Measurements from ENCODE around the gene SH2D3C. TPM values are rescaled to one million over a fixed set of nuclear protein-coding genes. Genes with fewer than 3 reads are reported as not detected.

Gene SH2D3C
- polyA plus RNA-seq, 1 donor from 2014 or later = 14.5 TPM

DNA sequence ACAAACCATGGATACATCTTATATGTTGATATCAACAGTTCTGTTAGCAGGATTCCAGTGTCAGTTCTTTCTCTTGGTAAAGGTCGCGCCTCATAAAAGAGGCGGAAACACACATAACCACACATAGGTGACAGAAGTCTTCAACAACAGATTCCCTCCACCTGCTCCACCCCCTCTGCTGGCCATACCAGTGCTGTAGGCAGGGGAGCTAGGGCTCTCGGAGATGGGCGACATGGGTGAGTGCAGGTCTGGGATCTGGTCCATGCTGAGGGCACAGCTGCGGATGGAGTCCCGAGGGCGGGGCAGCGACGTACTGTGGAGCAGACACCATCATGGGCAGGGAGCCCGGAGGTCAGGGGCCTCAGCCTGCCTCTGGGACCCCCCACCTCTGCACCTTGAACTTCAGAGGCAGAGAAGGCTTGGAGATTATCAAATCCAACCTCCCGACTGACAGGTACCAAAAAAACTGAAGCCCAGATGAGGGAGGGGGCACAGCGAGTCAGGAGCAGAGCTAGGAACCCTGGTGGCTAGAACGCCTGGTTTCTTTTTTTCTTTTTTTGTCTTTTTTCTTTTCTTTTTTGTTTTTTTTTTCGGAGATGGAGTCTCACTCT, 31.4 kb downstream of the SH2D3C start:
- no peak overlapping the region for H2AFZ ChIP-seq (ENCODE audit: low read depth, low read length)
- H3K36me3 ChIP-seq (ENCODE audit: insufficient read depth, low read length) = no peaks in the 10 kb centered on the region
- TF ChIP-seq MXI1 (conservative IDR thresholded peaks at IDR 0.05; ENCODE audit: poor library complexity, severe bottlenecking) (no peak), EZH2 (IDR thresholded peaks at IDR 0.05; ENCODE audit: borderline replicate concordance, insufficient read depth, low read length, poor library complexity, severe bottlenecking) (no peak), EP300 (conservative IDR thresholded peaks at IDR 0.05; ENCODE audit: poor library complexity, severe bottlenecking) (no peak), POLR2AphosphoS5 (IDR thresholded peaks at IDR 0.05) (no peak), SMC3 (conservative IDR thresholded peaks at IDR 0.05; ENCODE audit: poor library complexity) (no peak)
- TF ChIP-seq, protein P1, sequence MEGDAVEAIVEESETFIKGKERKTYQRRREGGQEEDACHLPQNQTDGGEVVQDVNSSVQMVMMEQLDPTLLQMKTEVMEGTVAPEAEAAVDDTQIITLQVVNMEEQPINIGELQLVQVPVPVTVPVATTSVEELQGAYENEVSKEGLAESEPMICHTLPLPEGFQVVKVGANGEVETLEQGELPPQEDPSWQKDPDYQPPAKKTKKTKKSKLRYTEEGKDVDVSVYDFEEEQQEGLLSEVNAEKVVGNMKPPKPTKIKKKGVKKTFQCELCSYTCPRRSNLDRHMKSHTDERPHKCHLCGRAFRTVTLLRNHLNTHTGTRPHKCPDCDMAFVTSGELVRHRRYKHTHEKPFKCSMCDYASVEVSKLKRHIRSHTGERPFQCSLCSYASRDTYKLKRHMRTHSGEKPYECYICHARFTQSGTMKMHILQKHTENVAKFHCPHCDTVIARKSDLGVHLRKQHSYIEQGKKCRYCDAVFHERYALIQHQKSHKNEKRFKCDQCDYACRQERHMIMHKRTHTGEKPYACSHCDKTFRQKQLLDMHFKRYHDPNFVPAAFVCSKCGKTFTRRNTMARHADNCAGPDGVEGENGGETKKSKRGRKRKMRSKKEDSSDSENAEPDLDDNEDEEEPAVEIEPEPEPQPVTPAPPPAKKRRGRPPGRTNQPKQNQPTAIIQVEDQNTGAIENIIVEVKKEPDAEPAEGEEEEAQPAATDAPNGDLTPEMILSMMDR (IDR thresholded peaks at IDR 0.05; ENCODE audit: poor library complexity, severe bottlenecking) = no peak
- TF ChIP-seq, protein P2, sequence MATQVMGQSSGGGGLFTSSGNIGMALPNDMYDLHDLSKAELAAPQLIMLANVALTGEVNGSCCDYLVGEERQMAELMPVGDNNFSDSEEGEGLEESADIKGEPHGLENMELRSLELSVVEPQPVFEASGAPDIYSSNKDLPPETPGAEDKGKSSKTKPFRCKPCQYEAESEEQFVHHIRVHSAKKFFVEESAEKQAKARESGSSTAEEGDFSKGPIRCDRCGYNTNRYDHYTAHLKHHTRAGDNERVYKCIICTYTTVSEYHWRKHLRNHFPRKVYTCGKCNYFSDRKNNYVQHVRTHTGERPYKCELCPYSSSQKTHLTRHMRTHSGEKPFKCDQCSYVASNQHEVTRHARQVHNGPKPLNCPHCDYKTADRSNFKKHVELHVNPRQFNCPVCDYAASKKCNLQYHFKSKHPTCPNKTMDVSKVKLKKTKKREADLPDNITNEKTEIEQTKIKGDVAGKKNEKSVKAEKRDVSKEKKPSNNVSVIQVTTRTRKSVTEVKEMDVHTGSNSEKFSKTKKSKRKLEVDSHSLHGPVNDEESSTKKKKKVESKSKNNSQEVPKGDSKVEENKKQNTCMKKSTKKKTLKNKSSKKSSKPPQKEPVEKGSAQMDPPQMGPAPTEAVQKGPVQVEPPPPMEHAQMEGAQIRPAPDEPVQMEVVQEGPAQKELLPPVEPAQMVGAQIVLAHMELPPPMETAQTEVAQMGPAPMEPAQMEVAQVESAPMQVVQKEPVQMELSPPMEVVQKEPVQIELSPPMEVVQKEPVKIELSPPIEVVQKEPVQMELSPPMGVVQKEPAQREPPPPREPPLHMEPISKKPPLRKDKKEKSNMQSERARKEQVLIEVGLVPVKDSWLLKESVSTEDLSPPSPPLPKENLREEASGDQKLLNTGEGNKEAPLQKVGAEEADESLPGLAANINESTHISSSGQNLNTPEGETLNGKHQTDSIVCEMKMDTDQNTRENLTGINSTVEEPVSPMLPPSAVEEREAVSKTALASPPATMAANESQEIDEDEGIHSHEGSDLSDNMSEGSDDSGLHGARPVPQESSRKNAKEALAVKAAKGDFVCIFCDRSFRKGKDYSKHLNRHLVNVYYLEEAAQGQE (IDR thresholded peaks at IDR 0.05; ENCODE audit: borderline replicate concordance) = no peak

DNA sequence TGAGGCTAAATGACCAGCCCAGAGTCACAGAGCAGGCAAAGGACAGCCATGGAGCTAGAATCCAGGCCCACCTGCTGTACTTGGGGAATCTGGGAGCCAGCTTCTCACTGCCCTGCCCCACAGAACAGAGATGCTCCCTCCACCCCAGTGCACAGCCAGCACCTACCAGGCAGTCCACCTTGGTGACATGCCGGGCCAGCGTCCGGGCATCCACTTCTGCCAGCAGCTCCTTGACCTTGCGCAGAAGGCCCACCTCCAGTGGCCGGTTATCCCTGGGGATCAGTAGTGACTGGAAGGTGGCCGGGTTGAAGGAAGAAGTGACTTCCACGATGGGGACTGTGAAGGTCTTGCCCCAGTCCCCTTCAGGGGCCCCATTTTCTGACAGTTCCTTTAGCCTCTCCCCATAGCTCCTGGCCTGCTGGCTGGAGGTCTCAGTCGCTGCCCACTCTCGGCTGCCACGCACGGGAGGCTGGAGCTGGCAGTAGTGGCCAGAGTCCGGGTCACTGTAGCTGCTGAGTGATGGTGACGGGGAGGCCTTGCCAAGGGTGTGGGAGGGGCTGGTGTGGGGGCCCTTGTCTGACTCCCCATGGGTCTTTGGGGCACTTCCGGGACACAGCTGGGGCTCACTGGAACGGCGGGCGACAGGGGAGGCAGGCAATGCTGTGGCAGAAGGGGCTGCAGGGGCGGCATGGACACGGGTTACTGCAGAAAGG, 33.9 kb downstream of the SH2D3C start:
- Histone ChIP-seq H3K4me2 (ENCODE audit: low read length) (no peak overlapping the region), H3K9me3 (ENCODE audit: low read length) (no peaks in the 10 kb centered on the region), H2AFZ (ENCODE audit: low read depth, low read length) (no peak overlapping the region), H3K79me2 (replicated peaks; ENCODE audit: insufficient read depth, low read length) (no peaks in the 10 kb centered on the region), H3K9me2 (ENCODE audit: insufficient read depth, low read length) (no peaks in the 10 kb centered on the region), H3K27me3 (ENCODE audit: insufficient read depth, low read depth, low read length) (no peaks in the 10 kb centered on the region), H3K27ac (ENCODE audit: low read length) (no peak overlapping the region), H3F3A (ENCODE audit: insufficient read depth, low read length, poor library complexity, severe bottlenecking) (no peaks in the 10 kb centered on the region), H4K20me1 (ENCODE audit: insufficient read depth) (no peaks in the 10 kb centered on the region), H3K9ac (ENCODE audit: low read length) (no peak overlapping the region), H3K4me3 (ENCODE audit: low read length) (no peak overlapping the region), H3K36me3 (ENCODE audit: insufficient read depth, low read length) (no peaks in the 10 kb centered on the region)
- TF ChIP-seq RAD21 (conservative IDR thresholded peaks at IDR 0.05) (no peak), EZH2 (IDR thresholded peaks at IDR 0.05; ENCODE audit: borderline replicate concordance, insufficient read depth, low read length, poor library complexity, severe bottlenecking) (no peak), TAF1 (IDR thresholded peaks at IDR 0.05; ENCODE audit: low read depth) (no peak), POLR2AphosphoS5 (IDR thresholded peaks at IDR 0.05) (no peak), EP300 (conservative IDR thresholded peaks at IDR 0.05; ENCODE audit: poor library complexity, severe bottlenecking) (no peak), SMC3 (conservative IDR thresholded peaks at IDR 0.05; ENCODE audit: poor library complexity) (no peak), MXI1 (conservative IDR thresholded peaks at IDR 0.05; ENCODE audit: poor library complexity, severe bottlenecking) (no peak)
- TF ChIP-seq, protein P2 (IDR thresholded peaks at IDR 0.05; ENCODE audit: borderline replicate concordance) = no peak
- TF ChIP-seq, protein P1 (IDR thresholded peaks at IDR 0.05; ENCODE audit: poor library complexity, severe bottlenecking) = no peak

More for the DNA sequence above, 31.4 kb downstream of the SH2D3C start:
- Histone ChIP-seq H3K79me2 (replicated peaks; ENCODE audit: insufficient read depth, low read length) (peaks cover under 1% of the 10 kb centered on the region), H3K9me2 (ENCODE audit: insufficient read depth, low read length) (no peaks in the 10 kb centered on the region), H3K4me2 (ENCODE audit: low read length) (no peak overlapping the region), H3K9ac (ENCODE audit: low read length) (no peak overlapping the region), H4K20me1 (ENCODE audit: insufficient read depth) (no peaks in the 10 kb centered on the region), H3K4me3 (ENCODE audit: low read length) (no peak overlapping the region), H3K9me3 (ENCODE audit: low read length) (no peaks in the 10 kb centered on the region), H3K27ac (ENCODE audit: low read length) (no peak overlapping the region), H3K27me3 (ENCODE audit: insufficient read depth, low read depth, low read length) (no peaks in the 10 kb centered on the region), H3F3A (ENCODE audit: insufficient read depth, low read length, poor library complexity, severe bottlenecking) (no peaks in the 10 kb centered on the region)
